ENCODE results near the gene TFR2.

- TF ChIP-seq CTCF (IDR thresholded peaks at IDR 0.05) (no peak), POLR2A (IDR thresholded peaks at IDR 0.05; ENCODE audit: low read depth) (no peak), POLR2AphosphoS5 (IDR thresholded peaks at IDR 0.05) (no peak)
Measured at GRCh38 chr7:100603726-100604027, 37.7 kb downstream of the TFR2 start.
